ENCODE data around the gene ENKUR. TPM values are rescaled to one million over a fixed set of nuclear protein-coding genes. Genes with fewer than 3 reads are reported as not detected.

ENKUR gene
- total and polyA plus RNA-seq, 2 experiments from 2014 or later: 0.44 TPM; not detected in 1

DNA sequence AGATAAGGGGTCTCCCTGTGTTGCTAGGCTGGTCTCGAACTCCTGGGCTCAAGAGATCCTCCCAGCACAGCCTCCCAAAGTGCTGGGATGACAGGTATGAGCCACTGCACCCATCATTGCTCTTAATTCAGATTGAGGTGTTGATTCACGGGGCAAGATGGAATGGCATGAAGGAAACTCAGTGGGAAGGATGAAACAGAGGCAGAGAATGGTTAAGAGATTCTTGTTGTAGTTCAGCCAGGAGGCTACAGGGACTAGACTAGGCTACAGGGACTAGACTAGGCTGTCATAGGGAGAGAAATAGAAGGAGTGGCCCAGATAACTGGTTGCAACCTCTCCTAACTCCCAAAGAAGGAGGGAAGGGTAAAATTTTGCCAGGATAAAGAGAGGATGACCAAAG is 48.4 kb upstream of the ENKUR start:
- Histone ChIP-seq H3K79me2 (replicated peaks; ENCODE audit: insufficient read depth) (no peaks in the 10 kb centered on the region), H4K20me1 (replicated peaks; ENCODE audit: insufficient read depth) (0 out of 2 replicates have a peak, but pooled peaks cover 7% of the 10 kb centered on the region), H3F3A (replicated peaks; ENCODE audit: low read depth) (no peaks in the 10 kb centered on the region), H3K4me3 (no peak overlapping the region), H3K36me3 (ENCODE audit: insufficient read depth) (no peaks in the 10 kb centered on the region), H3K27me3 (ENCODE audit: insufficient read depth) (peaks cover 44% of the 10 kb centered on the region), H2AFZ (no peak overlapping the region), H3K9me2 (ENCODE audit: insufficient read depth) (no peaks in the 10 kb centered on the region), H3K4me2 (no peak overlapping the region), H3K27ac (ENCODE audit: low read depth) (no peak overlapping the region), H3K4me1 (ENCODE audit: insufficient read depth) (peaks cover 3% of the 10 kb centered on the region; the same call in 1 of the 2 replicates)
- TF ChIP-seq STAT1 (IDR thresholded peaks at IDR 0.05; ENCODE audit: unreplicated experiment) (no peak), EZH2phosphoT487 (IDR thresholded peaks at IDR 0.05; ENCODE audit: unreplicated experiment) (no peak)
- Mint-ChIP-seq H3K27ac (no peak overlapping the region), H3K9me3 (no peaks in the 10 kb centered on the region), H3K4me3 (no peak overlapping the region), H3K27me3 (ENCODE audit: insufficient read depth, low read depth, poor library complexity) (peaks cover 36% of the 10 kb centered on the region), H3K36me3 (ENCODE audit: low read depth) (no peaks in the 10 kb centered on the region), H3K4me1 (peaks cover 12% of the 10 kb centered on the region)
- ATAC-seq (no peak), DNase-seq (ENCODE audit: low spot score) (no peak)

- no peak overlapping the region for H3K4me2 ChIP-seq
- no peak for DNase-seq (ENCODE audit: low spot score)
- no peak overlapping the region for H2AFZ ChIP-seq
- Mint-ChIP-seq H3K27ac (no peak overlapping the region), H3K4me3 (no peak overlapping the region), H3K9me3 (no peaks in the 10 kb centered on the region), H3K27me3 (ENCODE audit: insufficient read depth, low read depth, poor library complexity) (peaks cover 29% of the 10 kb centered on the region), H3K36me3 (ENCODE audit: low read depth) (no peaks in the 10 kb centered on the region), H3K4me1 (peaks cover 10% of the 10 kb centered on the region)
- no peak for ATAC-seq
- H3K79me2 ChIP-seq (replicated peaks; ENCODE audit: insufficient read depth): no peaks in the 10 kb centered on the region
- H3K4me3 ChIP-seq: no peak overlapping the region
- no peaks in the 10 kb centered on the region for H3K36me3 ChIP-seq (ENCODE audit: insufficient read depth)
- no peaks in the 10 kb centered on the region for H3K9me2 ChIP-seq (ENCODE audit: insufficient read depth)
- 0 out of 2 replicates have a peak, but pooled peaks cover 4% of the 10 kb centered on the region for H4K20me1 ChIP-seq (replicated peaks; ENCODE audit: insufficient read depth)
- H3K27ac ChIP-seq (ENCODE audit: low read depth): no peak overlapping the region
- no peaks in the 10 kb centered on the region for H3F3A ChIP-seq (replicated peaks; ENCODE audit: low read depth)
- 0 out of 2 replicates have a peak, but pooled peaks cover 3% of the 10 kb centered on the region for H3K4me1 ChIP-seq (ENCODE audit: insufficient read depth)
- peaks cover 36% of the 10 kb centered on the region for H3K27me3 ChIP-seq (ENCODE audit: insufficient read depth)
- TF ChIP-seq EZH2phosphoT487 (IDR thresholded peaks at IDR 0.05; ENCODE audit: unreplicated experiment) (no peak), STAT1 (IDR thresholded peaks at IDR 0.05; ENCODE audit: unreplicated experiment) (no peak), JUNB (IDR thresholded peaks at IDR 0.05; ENCODE audit: unreplicated experiment) (no peak), REST (IDR thresholded peaks at IDR 0.05; ENCODE audit: unreplicated experiment) (no peak), NANOG (IDR thresholded peaks at IDR 0.05; ENCODE audit: borderline replicate concordance) (no peak), ZNF114 (CRISPR knock-in tag; IDR thresholded peaks at IDR 0.05) (no peak)
- TF ChIP-seq, protein P1, sequence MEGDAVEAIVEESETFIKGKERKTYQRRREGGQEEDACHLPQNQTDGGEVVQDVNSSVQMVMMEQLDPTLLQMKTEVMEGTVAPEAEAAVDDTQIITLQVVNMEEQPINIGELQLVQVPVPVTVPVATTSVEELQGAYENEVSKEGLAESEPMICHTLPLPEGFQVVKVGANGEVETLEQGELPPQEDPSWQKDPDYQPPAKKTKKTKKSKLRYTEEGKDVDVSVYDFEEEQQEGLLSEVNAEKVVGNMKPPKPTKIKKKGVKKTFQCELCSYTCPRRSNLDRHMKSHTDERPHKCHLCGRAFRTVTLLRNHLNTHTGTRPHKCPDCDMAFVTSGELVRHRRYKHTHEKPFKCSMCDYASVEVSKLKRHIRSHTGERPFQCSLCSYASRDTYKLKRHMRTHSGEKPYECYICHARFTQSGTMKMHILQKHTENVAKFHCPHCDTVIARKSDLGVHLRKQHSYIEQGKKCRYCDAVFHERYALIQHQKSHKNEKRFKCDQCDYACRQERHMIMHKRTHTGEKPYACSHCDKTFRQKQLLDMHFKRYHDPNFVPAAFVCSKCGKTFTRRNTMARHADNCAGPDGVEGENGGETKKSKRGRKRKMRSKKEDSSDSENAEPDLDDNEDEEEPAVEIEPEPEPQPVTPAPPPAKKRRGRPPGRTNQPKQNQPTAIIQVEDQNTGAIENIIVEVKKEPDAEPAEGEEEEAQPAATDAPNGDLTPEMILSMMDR (conservative IDR thresholded peaks at IDR 0.05; ENCODE audit: low read depth in 2 of 2): no peak
- TF ChIP-seq, protein P2, sequence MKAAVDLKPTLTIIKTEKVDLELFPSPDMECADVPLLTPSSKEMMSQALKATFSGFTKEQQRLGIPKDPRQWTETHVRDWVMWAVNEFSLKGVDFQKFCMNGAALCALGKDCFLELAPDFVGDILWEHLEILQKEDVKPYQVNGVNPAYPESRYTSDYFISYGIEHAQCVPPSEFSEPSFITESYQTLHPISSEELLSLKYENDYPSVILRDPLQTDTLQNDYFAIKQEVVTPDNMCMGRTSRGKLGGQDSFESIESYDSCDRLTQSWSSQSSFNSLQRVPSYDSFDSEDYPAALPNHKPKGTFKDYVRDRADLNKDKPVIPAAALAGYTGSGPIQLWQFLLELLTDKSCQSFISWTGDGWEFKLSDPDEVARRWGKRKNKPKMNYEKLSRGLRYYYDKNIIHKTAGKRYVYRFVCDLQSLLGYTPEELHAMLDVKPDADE (IDR thresholded peaks at IDR 0.05): no peak
- TF ChIP-seq, protein P3, sequence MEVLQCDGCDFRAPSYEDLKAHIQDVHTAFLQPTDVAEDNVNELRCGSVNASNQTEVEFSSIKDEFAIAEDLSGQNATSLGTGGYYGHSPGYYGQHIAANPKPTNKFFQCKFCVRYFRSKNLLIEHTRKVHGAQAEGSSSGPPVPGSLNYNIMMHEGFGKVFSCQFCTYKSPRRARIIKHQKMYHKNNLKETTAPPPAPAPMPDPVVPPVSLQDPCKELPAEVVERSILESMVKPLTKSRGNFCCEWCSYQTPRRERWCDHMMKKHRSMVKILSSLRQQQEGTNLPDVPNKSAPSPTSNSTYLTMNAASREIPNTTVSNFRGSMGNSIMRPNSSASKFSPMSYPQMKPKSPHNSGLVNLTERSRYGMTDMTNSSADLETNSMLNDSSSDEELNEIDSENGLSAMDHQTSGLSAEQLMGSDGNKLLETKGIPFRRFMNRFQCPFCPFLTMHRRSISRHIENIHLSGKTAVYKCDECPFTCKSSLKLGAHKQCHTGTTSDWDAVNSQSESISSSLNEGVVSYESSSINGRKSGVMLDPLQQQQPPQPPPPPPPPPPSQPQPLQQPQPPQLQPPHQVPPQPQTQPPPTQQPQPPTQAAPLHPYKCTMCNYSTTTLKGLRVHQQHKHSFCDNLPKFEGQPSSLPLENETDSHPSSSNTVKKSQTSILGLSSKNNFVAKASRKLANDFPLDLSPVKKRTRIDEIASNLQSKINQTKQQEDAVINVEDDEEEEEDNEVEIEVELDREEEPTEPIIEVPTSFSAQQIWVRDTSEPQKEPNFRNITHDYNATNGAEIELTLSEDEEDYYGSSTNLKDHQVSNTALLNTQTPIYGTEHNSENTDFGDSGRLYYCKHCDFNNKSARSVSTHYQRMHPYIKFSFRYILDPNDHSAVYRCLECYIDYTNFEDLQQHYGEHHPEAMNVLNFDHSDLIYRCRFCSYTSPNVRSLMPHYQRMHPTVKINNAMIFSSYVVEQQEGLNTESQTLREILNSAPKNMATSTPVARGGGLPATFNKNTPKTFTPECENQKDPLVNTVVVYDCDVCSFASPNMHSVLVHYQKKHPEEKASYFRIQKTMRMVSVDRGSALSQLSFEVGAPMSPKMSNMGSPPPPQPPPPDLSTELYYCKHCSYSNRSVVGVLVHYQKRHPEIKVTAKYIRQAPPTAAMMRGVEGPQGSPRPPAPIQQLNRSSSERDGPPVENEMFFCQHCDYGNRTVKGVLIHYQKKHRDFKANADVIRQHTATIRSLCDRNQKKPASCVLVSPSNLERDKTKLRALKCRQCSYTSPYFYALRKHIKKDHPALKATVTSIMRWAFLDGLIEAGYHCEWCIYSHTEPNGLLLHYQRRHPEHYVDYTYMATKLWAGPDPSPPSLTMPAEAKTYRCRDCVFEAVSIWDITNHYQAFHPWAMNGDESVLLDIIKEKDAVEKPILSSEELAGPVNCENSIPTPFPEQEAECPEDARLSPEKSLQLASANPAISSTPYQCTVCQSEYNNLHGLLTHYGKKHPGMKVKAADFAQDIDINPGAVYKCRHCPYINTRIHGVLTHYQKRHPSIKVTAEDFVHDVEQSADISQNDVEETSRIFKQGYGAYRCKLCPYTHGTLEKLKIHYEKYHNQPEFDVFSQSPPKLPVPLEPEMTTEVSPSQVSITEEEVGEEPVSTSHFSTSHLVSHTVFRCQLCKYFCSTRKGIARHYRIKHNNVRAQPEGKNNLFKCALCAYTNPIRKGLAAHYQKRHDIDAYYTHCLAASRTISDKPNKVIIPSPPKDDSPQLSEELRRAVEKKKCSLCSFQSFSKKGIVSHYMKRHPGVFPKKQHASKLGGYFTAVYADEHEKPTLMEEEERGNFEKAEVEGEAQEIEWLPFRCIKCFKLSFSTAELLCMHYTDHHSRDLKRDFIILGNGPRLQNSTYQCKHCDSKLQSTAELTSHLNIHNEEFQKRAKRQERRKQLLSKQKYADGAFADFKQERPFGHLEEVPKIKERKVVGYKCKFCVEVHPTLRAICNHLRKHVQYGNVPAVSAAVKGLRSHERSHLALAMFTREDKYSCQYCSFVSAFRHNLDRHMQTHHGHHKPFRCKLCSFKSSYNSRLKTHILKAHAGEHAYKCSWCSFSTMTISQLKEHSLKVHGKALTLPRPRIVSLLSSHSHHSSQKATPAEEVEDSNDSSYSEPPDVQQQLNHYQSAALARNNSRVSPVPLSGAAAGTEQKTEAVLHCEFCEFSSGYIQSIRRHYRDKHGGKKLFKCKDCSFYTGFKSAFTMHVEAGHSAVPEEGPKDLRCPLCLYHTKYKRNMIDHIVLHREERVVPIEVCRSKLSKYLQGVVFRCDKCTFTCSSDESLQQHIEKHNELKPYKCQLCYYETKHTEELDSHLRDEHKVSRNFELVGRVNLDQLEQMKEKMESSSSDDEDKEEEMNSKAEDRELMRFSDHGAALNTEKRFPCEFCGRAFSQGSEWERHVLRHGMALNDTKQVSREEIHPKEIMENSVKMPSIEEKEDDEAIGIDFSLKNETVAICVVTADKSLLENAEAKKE (CRISPR knock-in tag; IDR thresholded peaks at IDR 0.05): no peak
These were observed 47.7 kb upstream of the ENKUR start for GRCh38 chr10:25063644-25064043.

Data from GM23338 (cell line).